PC-9 (cell line): ENCODE measurements around the gene DPYD. TPM values are rescaled to one million over a fixed set of nuclear protein-coding genes. Genes with fewer than 3 reads are reported as not detected.

Experiments used
- BruUV-seq: library from RNA; stranded (reverse); fragments of 400-500 nt; replicated peaks from 2 replicates; lab custom pipeline; 2021; lab: Mats Ljungman, UMichigan
- CTCF ChIA-PET: fragments of 300-600 bp; sonication (Branson Sonifier 250); formaldehyde crosslinking; loops from one replicate; lab custom pipeline; 2022; ENCODE audit warnings: antibody characterized with exemption; lab: Charles Lee
- POLR2A ChIA-PET: fragments of 300-600 bp; sonication (Branson Sonifier 250); formaldehyde crosslinking; loops from one replicate; lab custom pipeline; 2022; ENCODE audit warnings: antibody characterized with exemption; ENCODE audit not compliant: unreplicated experiment; lab: Charles Lee
- DNase-seq, 2 experiments: peaks; one replicate each; pipeline versions ENCODE4 v3.0.0 to v3.0.0-alpha.2; 2015 to 2022; ENCODE audit warnings: mixed read lengths in 1 of 2
- H2AFZ ChIP-seq: fragments of 200-600 bp; sonication (generic); 2 replicates; pipeline ENCODE4 v1.8.1; 2017; ENCODE audit warnings: antibody characterized with exemption
- H3F3A ChIP-seq: fragments of 200-600 bp; sonication (generic); 2 replicates; pipeline ENCODE4 v1.8.1; 2017; ENCODE audit warnings: antibody characterized with exemption, mild to moderate bottlenecking, low read depth; ENCODE audit not compliant: insufficient read depth
- H3K27ac ChIP-seq: fragments of 200-600 bp; sonication (generic); 2 replicates; pipeline ENCODE4 v1.6.1; 2016; ENCODE audit warnings: mixed run types
- H3K27me3 ChIP-seq: fragments of 200-600 bp; sonication (generic); 2 replicates; pipeline ENCODE4 v1.6.1; 2016; ENCODE audit warnings: low read depth, mixed run types; ENCODE audit not compliant: insufficient read depth
- H3K36me3 ChIP-seq: fragments of 200-600 bp; sonication (generic); 2 replicates; pipeline ENCODE4 v1.6.1; 2016; ENCODE audit warnings: low read depth, mixed run types
- H3K4me1 ChIP-seq: fragments of 200-600 bp; sonication (generic); replicated peaks from 2 replicates; pipeline ENCODE4 v1.6.1; 2016; ENCODE audit warnings: mixed run types; ENCODE audit not compliant: insufficient read depth
- H3K4me2 ChIP-seq: fragments of 200-600 bp; sonication (generic); 2 replicates; pipeline ENCODE4 v1.6.1; 2017; ENCODE audit warnings: mixed run types
- H3K4me3 ChIP-seq: fragments of 200-600 bp; sonication (generic); 2 replicates; pipeline ENCODE4 v1.6.1; 2016; ENCODE audit warnings: mixed run types
- H3K79me2 ChIP-seq: fragments of 200-600 bp; sonication (generic); 2 replicates; pipeline ENCODE4 v1.6.1; 2017; ENCODE audit warnings: low read depth, mixed run types
- H3K9me2 ChIP-seq: fragments of 200-600 bp; sonication (generic); 2 replicates; pipeline ENCODE4 v1.8.1; 2017; ENCODE audit warnings: mild to moderate bottlenecking; ENCODE audit not compliant: insufficient read depth
- H3K9me3 ChIP-seq: fragments of 200-600 bp; sonication (generic); 2 replicates; pipeline ENCODE4 v1.8.1; 2016; ENCODE audit warnings: low read depth; ENCODE audit not compliant: insufficient read depth
- H4K20me1 ChIP-seq: fragments of 200-600 bp; sonication (generic); 2 replicates; pipeline ENCODE4 v1.8.1; 2017; ENCODE audit not compliant: insufficient read depth
- CTCF ChIP-seq: fragments of 200-600 bp; sonication (generic); conservative IDR thresholded peaks from 2 replicates; pipeline ENCODE4 v1.6.1; 2017; ENCODE audit warnings: mixed run types, antibody characterized with exemption, mild to moderate bottlenecking, moderate library complexity
- EZH2 ChIP-seq: fragments of 200-600 bp; sonication (generic); IDR thresholded peaks from 2 replicates; pipeline ENCODE4 v1.8.0; 2017; ENCODE audit warnings: antibody characterized with exemption, low read depth
- intact Hi-C: fragments of 100-400 bp; cut with micrococcal nuclease; formaldehyde crosslinking; loops from one replicate; pipeline ENCODE4 v1.10.0; 2022; ENCODE audit not compliant: unreplicated experiment
- total RNA-seq: library from RNA; stranded (reverse); gene quantifications from 2 replicates; pipeline ENCODE4 v1.2.3, GENCODE V29; 2021

Gene DPYD
- total RNA-seq, 1 experiment from 2014 or later: 24.1 TPM

GRCh38 chr1:97245682-97246081 is 675.2 kb downstream of the DPYD start:
- no peak overlapping the region for H3K4me2 ChIP-seq
- no peak for DNase-seq
- BruUV-seq: no TSS peak
- no peak overlapping the region for H3K4me3 ChIP-seq
- no peaks in the 10 kb centered on the region for H3K27me3 ChIP-seq
- H3K9me2 ChIP-seq: no peaks in the 10 kb centered on the region
- H3K27ac ChIP-seq: no peak overlapping the region
- intact Hi-C loops: loop anchor here (10.0 kb wide), 1 partner anchor 809 kb away; no protein-coding TSS in a partner anchor
- POLR2A ChIA-PET: no interaction called here
- no peaks in the 10 kb centered on the region for H3F3A ChIP-seq
- CTCF ChIA-PET: no interaction called here
- H4K20me1 ChIP-seq: no peaks in the 10 kb centered on the region
- no peaks in the 10 kb centered on the region for H3K79me2 ChIP-seq
- TF ChIP-seq EZH2 (no peak), CTCF (no peak)
- H2AFZ ChIP-seq: peak overlapping the region; percentile 36; the same call in 1 of the 2 replicates
- peaks cover 9% of the 10 kb centered on the region; the same call in 1 of the 2 replicates for H3K9me3 ChIP-seq
- H3K36me3 ChIP-seq: no peaks in the 10 kb centered on the region
- no peaks in the 10 kb centered on the region for H3K4me1 ChIP-seq

GRCh38 chr1:97245026-97245425 is 675.8 kb downstream of the DPYD start:
- no peaks in the 10 kb centered on the region for H3K4me1 ChIP-seq
- no peaks in the 10 kb centered on the region for H3K79me2 ChIP-seq
- H3K4me3 ChIP-seq: no peak overlapping the region
- no peak overlapping the region for H3K27ac ChIP-seq
- no peak overlapping the region for H2AFZ ChIP-seq
- no peaks in the 10 kb centered on the region for H4K20me1 ChIP-seq
- POLR2A ChIA-PET: no interaction called here
- H3K4me2 ChIP-seq: no peak overlapping the region
- CTCF ChIA-PET: no interaction called here
- H3K36me3 ChIP-seq: no peaks in the 10 kb centered on the region
- intact Hi-C loops: loop anchor here (10.0 kb wide), 1 partner anchor 810 kb away; no protein-coding TSS in a partner anchor
- H3K9me3 ChIP-seq: peaks cover 9% of the 10 kb centered on the region; the same call in 1 of the 2 replicates
- TF ChIP-seq CTCF (no peak), EZH2 (no peak)
- H3K9me2 ChIP-seq: no peaks in the 10 kb centered on the region
- H3K27me3 ChIP-seq: no peaks in the 10 kb centered on the region
- no peaks in the 10 kb centered on the region for H3F3A ChIP-seq
- DNase-seq: no peak
- no TSS peak for BruUV-seq

- intact Hi-C loops: loop anchor here (10.0 kb wide), 1 partner anchor 811 kb away; no protein-coding TSS in a partner anchor
- CTCF ChIA-PET: interaction anchor here (0.6 to 1.0 kb wide), 5 partner anchors 34 to 1172 kb away, joined by 3 to 7 read pairs (median 3); no protein-coding TSS in a partner anchor
Observed at GRCh38 chr1:97243973-97244560, 676.8 kb downstream of the DPYD start.

More at GRCh38 chr1:97243973-97244560, 676.8 kb downstream of the DPYD start:
- peaks cover 9% of the 10 kb centered on the region; the same call in 1 of the 2 replicates for H3K9me3 ChIP-seq
- DNase-seq: no peak
- no peaks in the 10 kb centered on the region for H3K27me3 ChIP-seq
- no peak overlapping the region for H3K4me3 ChIP-seq
- no peaks in the 10 kb centered on the region for H3K4me1 ChIP-seq
- POLR2A ChIA-PET: no interaction called here
- no peaks in the 10 kb centered on the region for H3K36me3 ChIP-seq
- H3K4me2 ChIP-seq: no peak overlapping the region
- H2AFZ ChIP-seq: no peak overlapping the region
- no peaks in the 10 kb centered on the region for H3K79me2 ChIP-seq
- H3K9me2 ChIP-seq: no peaks in the 10 kb centered on the region
- H3F3A ChIP-seq: no peaks in the 10 kb centered on the region
- peak; percentile 86 for TF ChIP-seq CTCF
- TF ChIP-seq EZH2: no peak
- H4K20me1 ChIP-seq: no peaks in the 10 kb centered on the region
- H3K27ac ChIP-seq: no peak overlapping the region
- no TSS peak for BruUV-seq
